COLO668 (cell line): ENCODE results near the gene PDE6A.

Experiments used
- DNase-seq: peaks from one replicate; lab custom pipeline; 2025; ENCODE audit not compliant: unreplicated experiment; lab: John Stamatoyannopoulos, UW

The PDE6A gene

DNA sequence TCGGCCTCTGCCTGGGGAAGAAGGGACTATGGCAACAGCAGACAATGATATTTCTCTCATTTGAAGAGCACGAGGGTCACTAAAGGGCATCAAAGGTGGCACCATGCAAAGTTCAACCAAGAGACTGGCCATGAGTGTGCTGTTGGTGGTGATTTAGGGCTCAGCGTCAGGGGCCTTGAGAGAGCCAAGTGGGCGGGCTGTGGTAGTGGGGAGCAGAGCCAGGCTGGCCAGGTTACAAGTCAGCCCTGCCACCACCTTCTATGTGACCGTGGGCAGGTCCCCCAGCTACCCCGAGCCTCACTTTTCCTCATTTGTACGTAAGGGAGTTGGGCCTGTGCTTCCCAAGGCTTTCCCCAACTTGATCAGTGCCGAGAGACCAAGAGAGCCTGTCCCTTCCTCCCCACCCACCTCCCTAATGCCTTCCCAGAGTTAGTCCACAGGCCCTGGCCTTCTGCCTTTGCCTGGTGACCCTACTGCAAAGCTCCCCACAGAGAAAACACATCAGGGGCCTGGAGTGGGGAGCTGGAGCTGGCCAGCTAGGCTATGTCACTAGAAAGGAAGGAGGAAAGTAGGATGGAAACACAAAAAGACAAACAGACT lies 104.3 kb downstream of the PDE6A start:
- DNase-seq: no peak

DNA sequence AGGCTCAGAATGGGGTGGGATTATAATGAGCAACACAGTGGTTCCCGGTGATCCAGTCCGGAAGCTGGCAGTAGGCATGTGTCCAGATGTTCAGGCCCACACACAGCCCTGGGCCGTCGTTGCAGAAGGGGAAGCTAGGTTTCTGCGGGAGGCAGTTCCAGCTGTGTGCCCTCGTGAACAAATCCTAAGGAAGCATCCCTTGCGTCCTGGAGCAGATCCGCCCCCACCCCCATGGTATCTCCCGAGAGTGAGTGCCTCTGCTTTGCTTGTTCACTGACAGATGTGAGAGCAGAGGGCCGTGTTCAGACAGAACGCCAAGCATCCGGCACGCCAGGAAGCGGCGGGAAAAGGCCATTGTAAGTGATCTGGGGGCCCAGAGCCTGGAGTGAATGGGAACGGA lies 104.8 kb downstream of the PDE6A start:
- DNase-seq: no peak

DNA sequence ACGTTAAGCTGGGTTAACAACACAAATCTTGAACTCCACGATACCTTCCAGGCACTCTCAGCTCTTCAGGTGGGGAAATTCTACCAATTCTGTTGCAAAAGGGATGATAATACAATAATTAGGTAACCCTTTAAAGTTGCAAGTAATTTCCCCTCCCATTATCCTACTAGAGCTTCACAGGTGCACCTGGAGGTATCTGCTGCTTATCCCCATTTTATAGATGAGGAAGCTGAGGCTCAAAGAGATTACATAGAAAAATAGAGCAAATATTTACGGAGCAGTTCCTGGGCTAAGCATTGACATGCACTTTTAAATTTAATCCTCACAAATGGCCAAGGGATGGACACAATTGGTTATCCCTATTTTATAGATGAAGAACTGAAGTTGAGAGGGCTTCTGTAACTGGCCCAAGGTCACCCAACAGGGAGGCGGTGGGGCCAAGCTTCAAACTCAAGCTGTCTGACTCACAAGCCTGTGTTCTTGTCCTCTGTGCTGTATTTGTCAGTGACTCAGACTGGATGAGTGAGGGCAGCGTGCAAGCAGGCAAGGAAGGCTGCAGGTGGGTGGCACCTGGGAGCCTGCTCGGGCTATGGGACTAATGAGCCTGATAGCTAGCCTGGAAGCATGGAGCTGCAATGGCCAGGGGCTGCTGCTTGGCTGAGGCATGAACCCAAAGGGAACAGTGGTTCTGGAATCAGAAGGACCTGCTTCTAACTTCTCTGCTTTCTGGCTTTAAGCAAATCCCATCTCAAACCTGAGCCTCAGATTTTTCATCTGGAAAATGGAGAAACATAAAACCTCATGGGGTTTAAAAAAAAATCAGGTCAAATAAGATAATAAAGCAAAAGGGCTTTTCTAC lies 105.5 kb downstream of the PDE6A start:
- DNase-seq: no peak

DNA sequence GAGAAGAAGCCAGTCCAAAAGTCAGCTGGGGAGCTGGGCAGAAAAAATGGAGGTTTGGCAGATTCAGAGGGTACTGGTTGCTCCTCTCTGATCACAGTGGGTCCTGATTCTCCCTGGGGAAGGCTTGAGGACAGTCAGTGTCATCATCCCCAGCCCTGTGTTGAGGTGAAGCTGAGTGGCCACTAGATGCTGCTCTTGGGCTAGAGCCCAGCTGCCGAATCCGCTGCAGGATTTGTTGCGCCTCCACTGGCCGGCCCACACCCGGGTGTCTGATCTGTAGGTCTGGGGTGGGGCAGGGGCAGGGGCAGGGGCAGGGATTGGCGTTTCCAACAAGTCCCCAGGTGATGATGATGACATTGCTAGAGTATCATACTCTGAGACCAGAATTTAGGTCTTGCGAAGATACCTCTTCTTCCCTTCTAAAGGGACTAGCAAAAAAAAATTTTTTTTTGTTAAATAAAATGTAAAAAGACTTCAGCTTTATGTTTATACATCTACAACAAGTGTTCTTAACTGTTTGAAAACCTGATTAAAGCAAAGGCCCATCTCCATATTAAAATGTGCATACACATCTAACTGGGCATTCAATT lies 106.8 kb downstream of the PDE6A start:
- peak; percentile 19 for DNase-seq

DNA sequence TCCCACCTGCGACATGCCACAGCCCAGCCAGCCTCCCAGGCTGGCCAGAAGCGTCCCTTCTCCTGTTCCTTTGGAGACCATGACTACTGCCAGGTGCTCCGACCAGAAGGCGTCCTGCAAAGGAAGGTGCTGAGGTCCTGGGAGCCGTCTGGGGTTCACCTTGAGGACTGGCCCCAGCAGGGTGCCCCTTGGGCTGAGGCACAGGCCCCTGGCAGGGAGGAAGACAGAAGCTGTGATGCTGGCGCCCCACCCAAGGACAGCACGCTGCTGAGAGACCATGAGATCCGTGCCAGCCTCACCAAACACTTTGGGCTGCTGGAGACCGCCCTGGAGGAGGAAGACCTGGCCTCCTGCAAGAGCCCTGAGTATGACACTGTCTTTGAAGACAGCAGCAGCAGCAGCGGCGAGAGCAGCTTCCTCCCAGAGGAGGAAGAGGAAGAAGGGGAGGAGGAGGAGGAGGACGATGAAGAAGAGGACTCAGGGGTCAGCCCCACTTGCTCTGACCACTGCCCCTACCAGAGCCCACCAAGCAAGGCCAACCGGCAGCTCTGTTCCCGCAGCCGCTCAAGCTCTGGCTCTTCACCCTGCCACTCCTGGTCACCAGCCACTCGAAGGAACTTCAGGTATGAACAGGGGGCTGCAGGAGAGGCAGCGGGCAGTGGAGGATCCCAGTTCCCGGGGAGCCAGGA lies 108.0 kb downstream of the PDE6A start:
- DNase-seq: no peak

DNA sequence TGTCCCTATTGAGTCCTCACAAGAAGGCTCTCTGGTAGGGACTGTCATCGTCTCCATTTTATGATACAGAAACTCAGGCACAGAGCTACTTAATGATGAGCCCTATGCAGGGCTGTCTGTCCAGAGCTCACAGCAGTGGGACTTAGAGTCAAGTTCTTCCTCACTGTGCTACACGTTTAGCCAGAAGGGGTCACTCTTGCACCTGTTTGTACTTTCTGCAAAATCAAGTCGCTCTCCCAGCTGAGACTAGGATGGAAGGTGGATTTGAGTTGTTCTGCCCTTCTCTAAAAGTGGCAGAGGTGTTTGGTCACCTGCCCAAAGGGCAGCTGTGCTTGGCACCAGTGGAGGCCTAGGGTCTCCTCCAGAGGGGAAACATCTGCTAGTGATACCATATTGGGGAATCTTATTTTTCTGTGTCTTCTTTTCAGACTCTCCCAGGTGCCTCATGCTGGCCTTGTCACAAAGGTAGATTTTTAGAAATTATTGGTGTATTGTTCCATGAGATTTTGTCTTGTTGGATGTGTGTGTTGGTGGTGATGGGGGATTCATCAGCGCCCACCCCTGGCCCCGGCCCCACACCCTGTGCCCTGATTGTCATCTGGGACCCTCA lies 110.2 kb downstream of the PDE6A start:
- peak; percentile 55 for DNase-seq

DNA sequence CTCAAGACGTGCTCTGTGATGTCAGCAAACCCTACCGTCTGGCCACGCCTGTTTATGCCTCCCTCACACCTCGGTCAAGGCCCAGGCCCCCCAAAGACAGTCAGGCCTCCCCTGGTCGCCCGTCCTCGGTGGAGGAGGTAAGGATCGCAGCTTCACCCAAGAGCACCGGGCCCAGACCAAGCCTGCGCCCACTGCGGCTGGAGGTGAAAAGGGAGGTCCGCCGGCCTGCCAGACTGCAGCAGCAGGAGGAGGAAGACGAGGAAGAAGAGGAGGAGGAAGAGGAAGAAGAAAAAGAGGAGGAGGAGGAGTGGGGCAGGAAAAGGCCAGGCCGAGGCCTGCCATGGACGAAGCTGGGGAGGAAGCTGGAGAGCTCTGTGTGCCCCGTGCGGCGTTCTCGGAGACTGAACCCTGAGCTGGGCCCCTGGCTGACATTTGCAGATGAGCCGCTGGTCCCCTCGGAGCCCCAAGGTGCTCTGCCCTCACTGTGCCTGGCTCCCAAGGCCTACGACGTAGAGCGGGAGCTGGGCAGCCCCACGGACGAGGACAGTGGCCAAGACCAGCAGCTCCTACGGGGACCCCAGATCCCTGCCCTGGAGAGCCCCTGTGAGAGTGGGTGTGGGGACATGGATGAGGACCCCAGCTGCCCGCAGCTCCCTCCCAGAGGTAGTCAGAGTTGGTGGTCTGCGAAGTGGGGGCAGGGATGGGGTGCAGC lies 111.3 kb downstream of the PDE6A start:
- DNase-seq: no peak

DNA sequence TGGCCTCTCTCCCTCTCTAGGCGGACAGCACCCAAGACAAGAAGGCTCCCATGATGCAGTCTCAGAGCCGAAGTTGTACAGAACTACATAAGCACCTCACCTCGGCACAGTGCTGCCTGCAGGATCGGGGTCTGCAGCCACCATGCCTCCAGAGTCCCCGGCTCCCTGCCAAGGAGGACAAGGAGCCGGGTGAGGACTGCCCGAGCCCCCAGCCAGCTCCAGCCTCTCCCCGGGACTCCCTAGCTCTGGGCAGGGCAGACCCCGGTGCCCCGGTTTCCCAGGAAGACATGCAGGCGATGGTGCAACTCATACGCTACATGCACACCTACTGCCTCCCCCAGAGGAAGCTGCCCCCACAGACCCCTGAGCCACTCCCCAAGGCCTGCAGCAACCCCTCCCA lies 112.0 kb downstream of the PDE6A start:
- DNase-seq: no peak

DNA sequence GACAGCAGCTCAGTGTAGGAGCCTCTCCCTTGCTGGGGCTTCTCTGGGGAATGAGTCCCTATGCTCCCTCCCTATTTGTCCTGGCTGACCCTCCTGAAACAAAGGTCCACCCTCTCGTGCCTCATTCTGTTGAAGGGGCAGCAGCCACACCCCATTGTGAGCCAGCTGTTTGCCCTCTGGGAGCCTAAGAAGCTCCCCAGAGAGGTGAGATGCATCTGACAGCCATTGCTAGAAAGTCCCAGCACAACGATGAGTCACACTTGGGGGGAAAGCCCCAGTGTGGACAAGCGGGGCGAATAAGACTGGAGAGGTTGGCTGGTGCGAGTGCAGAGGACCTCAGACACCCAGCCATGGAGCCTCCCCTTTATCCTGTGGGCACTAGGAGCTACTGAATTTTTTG lies 113.1 kb downstream of the PDE6A start:
- no peak for DNase-seq

DNA sequence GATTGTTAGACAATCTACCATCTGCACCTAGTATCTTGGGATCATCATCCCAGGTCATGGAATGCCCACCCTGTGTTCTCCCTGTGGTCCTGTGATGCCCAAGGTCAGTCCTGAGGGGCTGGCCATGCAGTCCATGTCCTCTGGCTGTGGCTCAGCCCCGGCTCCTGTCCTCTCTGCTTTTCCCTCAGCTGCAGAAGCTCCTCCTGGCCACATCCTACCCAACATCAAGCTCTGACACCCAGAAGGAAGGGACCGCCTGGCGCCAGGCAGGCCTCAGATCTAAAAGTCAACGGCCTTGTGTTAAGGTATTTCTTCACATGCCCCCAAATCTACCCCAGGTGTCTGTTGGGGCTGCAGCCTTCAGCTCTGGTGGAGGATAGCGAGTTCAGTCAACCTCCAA lies 114.0 kb downstream of the PDE6A start:
- DNase-seq: no peak

DNA sequence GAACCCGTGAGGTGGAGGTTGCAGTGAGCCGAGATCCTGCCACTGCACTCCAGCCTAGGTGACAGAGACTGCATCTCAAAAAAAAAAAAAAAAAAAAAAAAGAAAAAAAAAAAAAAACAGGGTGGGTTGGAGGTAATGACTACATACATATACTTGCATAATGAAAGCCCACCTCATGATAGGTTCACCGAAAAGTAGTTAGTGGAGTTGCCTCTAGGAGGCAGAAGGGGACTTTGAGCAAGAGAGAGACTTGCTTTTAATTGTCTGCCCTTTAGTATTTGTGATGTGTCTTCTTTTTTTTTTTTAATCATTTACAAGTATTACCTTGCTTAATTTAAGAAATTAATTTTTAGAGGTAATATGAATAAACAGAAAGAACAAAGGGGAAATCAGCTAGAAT lies 114.6 kb downstream of the PDE6A start:
- DNase-seq: no peak

DNA sequence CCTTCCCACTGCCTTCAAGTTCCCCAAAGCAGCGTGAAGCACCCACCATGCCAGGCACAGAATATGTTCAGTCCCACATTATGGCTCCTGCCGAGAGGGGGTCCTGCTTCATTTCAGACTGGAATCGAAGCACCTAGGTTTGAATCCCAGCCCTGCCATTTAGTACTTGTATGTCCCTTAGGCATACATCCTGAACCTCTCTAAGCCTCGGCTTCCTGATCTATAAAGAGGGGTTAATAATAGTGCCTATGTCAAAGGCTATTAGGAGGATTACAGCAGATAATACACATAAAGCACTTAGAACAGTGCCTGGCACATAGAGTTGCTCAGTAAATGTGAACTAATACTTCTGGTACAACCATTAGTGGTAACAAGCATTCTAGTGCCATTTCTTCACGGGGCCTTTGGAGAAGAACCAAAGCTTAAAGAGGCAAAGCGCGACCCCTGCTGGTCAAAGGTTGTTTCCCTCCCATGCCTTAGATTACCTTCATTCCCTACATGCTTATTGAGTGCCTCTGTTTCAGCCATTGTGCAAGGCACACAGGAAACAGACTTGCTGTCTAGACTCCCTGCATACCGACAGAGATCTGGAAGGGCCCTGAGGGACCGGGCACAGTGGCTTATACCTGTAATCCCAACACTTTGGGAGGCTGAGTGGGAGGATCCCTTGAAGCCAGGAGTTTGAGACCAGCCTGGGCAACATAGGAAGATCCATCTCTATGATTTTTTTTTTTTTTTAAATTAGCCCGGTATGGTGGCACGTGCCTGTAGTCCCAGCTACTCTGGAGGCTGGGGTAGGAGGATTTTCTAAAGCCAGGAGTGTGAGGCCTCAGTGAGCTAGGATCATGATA lies 116.2 kb downstream of the PDE6A start:
- peak; percentile 87 for DNase-seq

DNA sequence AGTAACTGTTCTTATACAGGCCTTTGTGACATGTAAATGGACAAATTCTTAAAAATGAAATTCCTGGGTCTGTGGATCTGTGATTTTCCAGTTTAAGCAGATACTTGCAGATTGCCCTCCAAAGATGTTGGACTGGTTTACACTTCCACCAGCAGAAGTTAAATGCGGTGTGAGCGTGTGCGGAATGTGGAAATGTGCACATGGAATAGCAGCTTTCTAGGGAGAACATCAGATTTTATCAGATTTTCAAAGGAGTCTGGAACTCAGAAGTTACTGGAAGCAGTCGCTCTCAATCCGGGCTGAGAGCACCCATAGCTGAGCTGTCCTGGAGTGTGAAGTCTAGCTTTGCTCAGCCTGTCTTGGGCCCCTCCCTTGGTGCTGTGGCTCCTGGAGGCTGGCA lies 117.0 kb downstream of the PDE6A start:
- DNase-seq: no peak

DNA sequence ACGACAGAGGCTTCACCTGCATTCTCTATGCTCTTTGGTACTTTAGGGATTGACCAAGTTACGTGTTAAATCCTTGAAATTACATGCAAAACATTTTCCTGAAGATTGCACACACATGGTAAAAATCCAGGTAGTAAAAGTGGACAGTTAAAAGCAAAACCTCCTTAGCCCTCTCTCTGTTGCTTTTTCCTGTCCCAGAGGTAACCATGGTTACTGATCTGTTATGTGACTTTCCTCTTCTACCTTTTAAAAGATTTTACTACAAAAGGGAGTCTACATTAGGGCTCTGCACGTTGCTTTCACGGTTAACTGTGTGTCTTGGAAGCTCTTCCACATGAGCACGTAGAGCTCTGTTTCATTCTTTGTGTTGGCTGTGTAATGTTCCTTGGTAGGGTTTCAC lies 117.5 kb downstream of the PDE6A start:
- no peak for DNase-seq

DNA sequence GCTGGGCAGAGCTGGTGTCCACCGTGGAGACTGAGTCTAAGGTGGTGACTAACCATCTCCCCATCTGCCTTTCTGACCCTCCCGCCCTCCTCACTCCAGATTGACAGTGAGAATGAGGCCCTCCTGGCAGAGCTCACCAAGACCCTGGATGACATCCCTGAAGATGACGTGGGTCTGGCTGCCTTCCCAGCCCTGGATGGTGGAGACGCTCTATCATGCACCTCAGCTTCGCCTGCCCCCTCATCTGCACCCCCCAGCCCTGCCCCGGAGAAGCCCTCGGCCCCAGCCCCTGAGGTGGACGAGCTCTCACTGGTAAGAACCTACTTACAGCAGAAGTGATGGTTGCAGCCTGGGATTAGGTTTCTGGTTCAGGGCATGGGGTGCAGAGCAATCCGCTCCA lies 118.0 kb downstream of the PDE6A start:
- no peak for DNase-seq

DNA sequence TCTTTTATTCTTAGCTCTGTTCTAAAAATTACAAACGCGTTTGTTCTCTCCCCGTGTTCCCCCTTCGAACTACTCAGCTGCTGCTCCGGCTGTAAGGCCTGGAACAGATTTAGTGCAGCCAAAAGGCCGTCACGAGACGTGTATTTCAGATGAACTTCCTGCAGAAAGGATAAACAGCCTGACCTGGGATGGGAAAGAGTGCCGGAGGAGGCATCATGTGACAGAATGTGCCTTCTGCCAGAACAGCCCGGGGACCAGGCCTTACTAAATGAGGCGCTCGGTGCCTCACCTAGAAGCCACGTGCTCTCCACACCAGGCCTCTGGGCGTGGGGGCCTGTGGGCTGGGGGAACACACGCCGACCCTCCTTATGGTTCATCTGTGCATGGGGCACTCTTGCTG lies 119.7 kb downstream of the PDE6A start:
- DNase-seq: no peak

DNA sequence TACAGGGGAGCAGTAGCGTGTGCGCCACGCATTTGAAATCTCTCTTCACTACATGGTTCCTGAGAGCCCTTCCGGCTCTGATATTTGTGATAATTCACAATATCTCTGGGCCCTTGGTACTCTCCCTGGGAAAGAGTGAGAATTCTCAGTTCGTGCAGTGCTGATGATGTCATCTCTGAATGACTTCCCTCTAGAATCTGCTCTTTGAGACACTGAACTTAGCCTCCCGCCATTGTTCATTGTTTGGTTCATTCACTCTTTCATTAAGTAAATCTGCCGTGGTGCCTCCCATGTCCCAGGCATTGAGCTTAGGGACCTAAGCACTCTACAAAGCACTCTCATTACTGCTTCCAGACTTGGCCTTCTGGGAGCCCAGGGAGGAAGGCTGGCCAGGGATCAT lies 120.5 kb downstream of the PDE6A start:
- DNase-seq: no peak

DNA sequence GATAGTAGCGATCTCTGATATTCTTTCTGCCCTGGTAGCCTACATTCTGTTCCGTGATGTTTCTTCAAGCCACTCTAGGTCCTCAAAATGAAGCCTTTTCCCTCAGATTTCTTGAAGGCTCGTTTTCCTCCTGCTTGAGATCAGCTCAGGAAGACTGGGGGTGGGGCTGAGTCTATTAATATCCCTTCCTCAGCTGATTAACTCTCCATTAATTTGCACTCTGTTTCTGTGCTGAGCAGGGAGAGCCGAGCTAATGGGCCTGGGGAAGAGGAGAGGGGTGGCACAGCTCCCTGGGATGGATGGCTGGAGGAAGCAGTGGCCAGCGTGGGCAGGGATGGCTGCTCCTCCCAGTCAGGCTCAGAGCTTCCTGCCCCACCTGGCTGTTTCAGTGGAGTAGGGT lies 121.2 kb downstream of the PDE6A start:
- DNase-seq: no peak

DNA sequence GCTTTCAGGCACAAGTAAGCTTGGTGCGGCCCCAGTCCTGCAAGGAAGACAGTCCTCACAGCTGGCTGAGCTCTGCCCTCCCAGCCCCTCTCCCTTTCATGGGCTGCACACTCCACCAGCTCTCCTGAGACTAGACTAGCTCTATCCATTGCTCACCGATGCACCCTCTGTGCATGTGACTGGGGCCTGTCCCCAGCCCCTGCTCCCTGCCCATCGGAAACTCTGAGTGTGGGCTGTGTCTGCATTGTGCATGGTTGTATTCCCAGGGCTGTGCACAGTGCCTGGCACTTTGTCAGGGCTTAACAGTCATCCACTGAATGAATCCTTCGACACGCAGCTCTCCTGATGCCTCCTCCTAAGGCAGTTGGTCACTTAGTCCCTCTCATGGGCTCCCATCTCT lies 122.3 kb downstream of the PDE6A start:
- no peak for DNase-seq
